ENCODE measurements around the gene PACRG. TPM values are rescaled to one million over a fixed set of nuclear protein-coding genes. Genes with fewer than 3 reads are reported as not detected.

Gene PACRG
- total RNA-seq, 2 experiments from 2014 or later: not detected

- H3K9me2 ChIP-seq (ENCODE audit: insufficient read depth, low read length): no peaks in the 10 kb centered on the region
- no peak for DNase-seq (ENCODE audit: low spot score)
- CTCF ChIA-PET (ENCODE audit: unreplicated experiment): no interaction called here
- POLR2A ChIA-PET: interaction anchor here (0.8 to 1.3 kb wide), 2 partner anchors 23 to 49 kb away, joined by 3 read pairs; no protein-coding TSS in a partner anchor
- intact Hi-C loops (cut with micrococcal nuclease; ENCODE audit: unreplicated experiment): no loop called here
- TF ChIP-seq CTCF (conservative IDR thresholded peaks at IDR 0.05; ENCODE audit: low read length): no peak
- H3K4me1 ChIP-seq (ENCODE audit: insufficient read depth, low read length, poor library complexity, severe bottlenecking): no peaks in the 10 kb centered on the region
- no peaks in the 10 kb centered on the region for H3K79me2 ChIP-seq (ENCODE audit: insufficient read depth, low read depth, low read length)
- no peak overlapping the region for H2AFZ ChIP-seq (ENCODE audit: low read length)
- H3K4me3 ChIP-seq (ENCODE audit: low read depth, low read length, poor library complexity, severe bottlenecking): no peak overlapping the region
- BruUV-seq (replicated peaks): no TSS peak
- H4K20me1 ChIP-seq (ENCODE audit: insufficient read depth, low read length): no peaks in the 10 kb centered on the region
- no peak overlapping the region for H3K27ac ChIP-seq (ENCODE audit: low read depth, low read length, poor library complexity, severe bottlenecking)
- no peaks in the 10 kb centered on the region for H3K9me3 ChIP-seq (ENCODE audit: low read length)
- no peak overlapping the region for H3K4me2 ChIP-seq (ENCODE audit: low read length)
- H3K36me3 ChIP-seq (ENCODE audit: insufficient read depth, low read length): no peaks in the 10 kb centered on the region
These were observed 44.6 kb upstream of the PACRG start for GRCh38 chr6:162683135-162683534.

- CTCF ChIA-PET (ENCODE audit: unreplicated experiment): no interaction called here
- H3K4me1 ChIP-seq (ENCODE audit: insufficient read depth, low read length, poor library complexity, severe bottlenecking): no peaks in the 10 kb centered on the region
- no peak overlapping the region for H3K4me2 ChIP-seq (ENCODE audit: low read length)
- H3K27ac ChIP-seq (ENCODE audit: low read depth, low read length, poor library complexity, severe bottlenecking): no peak overlapping the region
- no peaks in the 10 kb centered on the region for H3K9me3 ChIP-seq (ENCODE audit: low read length)
- H3K36me3 ChIP-seq (ENCODE audit: insufficient read depth, low read length): no peaks in the 10 kb centered on the region
- DNase-seq (ENCODE audit: low spot score): no peak
- no peaks in the 10 kb centered on the region for H3K79me2 ChIP-seq (ENCODE audit: insufficient read depth, low read depth, low read length)
- no peak overlapping the region for H3K4me3 ChIP-seq (ENCODE audit: low read depth, low read length, poor library complexity, severe bottlenecking)
- no peaks in the 10 kb centered on the region for H3K9me2 ChIP-seq (ENCODE audit: insufficient read depth, low read length)
- TF ChIP-seq EZH2phosphoT487 (IDR thresholded peaks at IDR 0.05; ENCODE audit: borderline replicate concordance, low read depth, low read length) (no peak), CTCF (conservative IDR thresholded peaks at IDR 0.05; ENCODE audit: low read length) (no peak)
- POLR2A ChIA-PET: interaction anchor here (1.1 to 1.3 kb wide), 2 partner anchors 16 to 49 kb away, joined by 3 read pairs; no protein-coding TSS in a partner anchor
- H4K20me1 ChIP-seq (ENCODE audit: insufficient read depth, low read length): no peaks in the 10 kb centered on the region
- no TSS peak for BruUV-seq (replicated peaks)
- no peak overlapping the region for H2AFZ ChIP-seq (ENCODE audit: low read length)
- intact Hi-C loops (cut with micrococcal nuclease; ENCODE audit: unreplicated experiment): no loop called here
These were observed 43.7 kb upstream of the PACRG start for GRCh38 chr6:162684052-162684451.

GRCh38 chr6:162684961-162685360 is 42.8 kb upstream of the PACRG start:
- TF ChIP-seq CTCF (conservative IDR thresholded peaks at IDR 0.05; ENCODE audit: low read length): no peak
- TF ChIP-seq EZH2phosphoT487 (IDR thresholded peaks at IDR 0.05; ENCODE audit: borderline replicate concordance, low read depth, low read length): no peak
- H3K4me1 ChIP-seq (ENCODE audit: insufficient read depth, low read length, poor library complexity, severe bottlenecking): no peaks in the 10 kb centered on the region
- no peaks in the 10 kb centered on the region for H4K20me1 ChIP-seq (ENCODE audit: insufficient read depth, low read length)
- H3K9me3 ChIP-seq (ENCODE audit: low read length): no peaks in the 10 kb centered on the region
- H3K36me3 ChIP-seq (ENCODE audit: insufficient read depth, low read length): no peaks in the 10 kb centered on the region
- POLR2A ChIA-PET: interaction anchor here (1.1 kb wide), 1 partner anchor 15 kb away, joined by 3 read pairs; no protein-coding TSS in a partner anchor
- H2AFZ ChIP-seq (ENCODE audit: low read length): no peak overlapping the region
- no peak overlapping the region for H3K4me2 ChIP-seq (ENCODE audit: low read length)
- H3K4me3 ChIP-seq (ENCODE audit: low read depth, low read length, poor library complexity, severe bottlenecking): no peak overlapping the region
- H3K9me2 ChIP-seq (ENCODE audit: insufficient read depth, low read length): no peaks in the 10 kb centered on the region
- BruUV-seq (replicated peaks): no TSS peak
- H3K27ac ChIP-seq (ENCODE audit: low read depth, low read length, poor library complexity, severe bottlenecking): no peak overlapping the region
- no peaks in the 10 kb centered on the region for H3K79me2 ChIP-seq (ENCODE audit: insufficient read depth, low read depth, low read length)
- no peak for DNase-seq (ENCODE audit: low spot score)
- intact Hi-C loops (cut with micrococcal nuclease; ENCODE audit: unreplicated experiment): no loop called here
- CTCF ChIA-PET (ENCODE audit: unreplicated experiment): no interaction called here

All from OCI-LY7 (cell line).